Panc1 (cell line): ENCODE results near the gene CCDC8. TPM values are rescaled to one million over a fixed set of nuclear protein-coding genes. Genes with fewer than 3 reads are reported as not detected.

Experiments used
- ATAC-seq: fragments of 200-7000 bp; cut with Tn5 transposase; 2 replicates; pipeline ENCODE4 v1.9.1; 2020; ENCODE audit warnings: mild to moderate bottlenecking, moderate library complexity
- BruUV-seq: library from RNA; stranded (reverse); fragments of 400-500 nt; replicated peaks from 2 replicates; lab custom pipeline; 2021; lab: Mats Ljungman, UMichigan
- CTCF ChIA-PET: fragments of 300-600 bp; sonication (Branson Sonifier 250); formaldehyde crosslinking; loops from one replicate; lab custom pipeline; 2022; ENCODE audit warnings: antibody characterized with exemption; lab: Charles Lee
- POLR2A ChIA-PET: fragments of 300-600 bp; sonication (Branson Sonifier 250); formaldehyde crosslinking; loops from one replicate; lab custom pipeline; 2022; ENCODE audit warnings: antibody characterized with exemption; lab: Charles Lee
- DNase-seq: peaks from one replicate; pipeline ENCODE4 v3.0.0-alpha.2; 2010; ENCODE audit warnings: low read depth, low spot score
- H3K27ac ChIP-seq: 2 replicates; pipeline ENCODE4 v1.5.1; 2011; ENCODE audit warnings: mild to moderate bottlenecking, low read length, inconsistent platforms
- H3K27me3 ChIP-seq: fragments of 200-500 bp; sonication (Bioruptor generic); 2 replicates; pipeline ENCODE4 v1.6.0; 2014; ENCODE audit warnings: low read length, inconsistent platforms; ENCODE audit not compliant: control insufficient read depth, insufficient read depth
- H3K36me3 ChIP-seq: fragments of 200-500 bp; sonication (Bioruptor generic); 2 replicates; pipeline ENCODE4 v1.5.1; 2014; ENCODE audit warnings: inconsistent platforms, mild to moderate bottlenecking, low read length, moderate library complexity; ENCODE audit not compliant: control insufficient read depth, insufficient read depth
- H3K4me1 ChIP-seq: 2 replicates; pipeline ENCODE4 v1.5.1; 2011; ENCODE audit warnings: inconsistent platforms, mild to moderate bottlenecking, low read length, moderate library complexity; ENCODE audit not compliant: control insufficient read depth, insufficient read depth
- H3K4me3 ChIP-seq, 2 experiments: 2 replicates each; pipeline ENCODE4 v1.5.1; 2011 to 2012; ENCODE audit warnings: low read depth in 2 of 2, low read length in 2 of 2, mild to moderate bottlenecking in 2 of 2, inconsistent platforms in 1 of 2, moderate library complexity in 1 of 2
- H3K9me3 ChIP-seq: fragments of 200-500 bp; sonication (Bioruptor generic); 2 replicates; pipeline ENCODE4 v1.5.1; 2014; ENCODE audit warnings: low read depth, mild to moderate bottlenecking, inconsistent platforms, low read length, moderate library complexity; ENCODE audit not compliant: control insufficient read depth, insufficient read depth
- CTCF ChIP-seq: fragments of 450-650 bp; IDR thresholded peaks from 2 replicates; pipeline ENCODE4 v1.5.1; 2017; ENCODE audit warnings: mild to moderate bottlenecking
- POLR2AphosphoS5 ChIP-seq: IDR thresholded peaks from 2 replicates; pipeline ENCODE4 v1.6.1; 2012; ENCODE audit warnings: mild to moderate bottlenecking, low read depth, low read length, moderate library complexity
- REST ChIP-seq, 2 experiments: IDR thresholded peaks; 2 replicates each; pipeline ENCODE4 v1.6.1; 2011 to 2012; ENCODE audit warnings: low read depth in 2 of 2, control low read depth in 1 of 2, low read length in 1 of 2, mild to moderate bottlenecking in 1 of 2, moderate library complexity in 1 of 2; ENCODE audit not compliant: insufficient read depth in 1 of 2
- SIN3A ChIP-seq: IDR thresholded peaks from 2 replicates; pipeline ENCODE4 v1.6.1; 2012; ENCODE audit warnings: low read depth, mild to moderate bottlenecking, low read length, moderate library complexity, borderline replicate concordance; ENCODE audit not compliant: insufficient read depth
- TCF7L2 ChIP-seq: IDR thresholded peaks from 2 replicates; pipeline ENCODE4 v1.6.1; 2011; ENCODE audit warnings: mild to moderate bottlenecking, low read depth, low read length, inconsistent platforms
- in situ Hi-C: cut with HindIII; loops from 2 replicates; pipeline ENCODE4 v1.10.0; 2016; ENCODE audit warnings: low sequenced_read_pairs, low pct_unique_long_range_greater_than_20kb
- intact Hi-C: fragments of 100-400 bp; cut with micrococcal nuclease; formaldehyde crosslinking; loops from one replicate; pipeline ENCODE4 v1.10.0; 2022; ENCODE audit not compliant: unreplicated experiment
- total RNA-seq: library from RNA; stranded (reverse); gene quantifications from one replicate; pipeline ENCODE4 v1.2.1, GENCODE V29; 2021; ENCODE audit not compliant: unreplicated experiment

The CCDC8 gene
- total RNA-seq, 1 experiment from 2014 or later: 5.4 TPM

GRCh38 chr19:46369817-46370216 lies 43.5 kb downstream of the CCDC8 start:
- H3K36me3 ChIP-seq: no peaks in the 10 kb centered on the region; the same call in 1 of the 2 replicates
- ATAC-seq (no peak), DNase-seq (no peak)
- ChIA-PET POLR2A (interaction anchor here (0.6 kb wide), 1 partner anchor 93 kb away, joined by 6 read pairs; no protein-coding TSS in a partner anchor), CTCF (interaction anchor here (0.6 to 0.7 kb wide), 2 partner anchors 16 to 173 kb away, joined by 5 to 7 read pairs; no protein-coding TSS in a partner anchor)
- no peaks in the 10 kb centered on the region for H3K27me3 ChIP-seq
- TF ChIP-seq SIN3A (no peak), CTCF (no peak), REST (IDR thresholded peaks at IDR 0.05; ENCODE audit: insufficient read depth in 1 of 2, low read depth in 2 of 2, low read length in 1 of 2) (no peak), POLR2AphosphoS5 (no peak), TCF7L2 (no peak)
- in situ Hi-C loops: no loop called here
- intact Hi-C loops: no loop called here
- H3K27ac ChIP-seq: no peak overlapping the region
- no peaks in the 10 kb centered on the region; the same call in 1 of the 2 replicates for H3K4me1 ChIP-seq
- H3K9me3 ChIP-seq: no peaks in the 10 kb centered on the region
- no peak overlapping the region for H3K4me3 ChIP-seq
- BruUV-seq: no TSS peak

GRCh38 chr19:46368116-46368515 lies 45.2 kb downstream of the CCDC8 start:
- H3K27me3 ChIP-seq: no peaks in the 10 kb centered on the region

More at GRCh38 chr19:46368116-46368515, 45.2 kb downstream of the CCDC8 start:
- ChIA-PET POLR2A (no interaction called here), CTCF (no interaction called here)
- in situ Hi-C loops: no loop called here
- no peaks in the 10 kb centered on the region for H3K9me3 ChIP-seq
- DNase-seq: no peak
- no peaks in the 10 kb centered on the region; the same call in 1 of the 2 replicates for H3K36me3 ChIP-seq
- TF ChIP-seq SIN3A (no peak), CTCF (no peak), TCF7L2 (no peak), REST (IDR thresholded peaks at IDR 0.05; ENCODE audit: insufficient read depth in 1 of 2, low read depth in 2 of 2, low read length in 1 of 2) (no peak), POLR2AphosphoS5 (no peak)
- H3K4me1 ChIP-seq: no peaks in the 10 kb centered on the region; the same call in 1 of the 2 replicates
- no TSS peak for BruUV-seq
- H3K4me3 ChIP-seq: no peak overlapping the region
- intact Hi-C loops: no loop called here
- no peak for ATAC-seq
- no peak overlapping the region for H3K27ac ChIP-seq
